Thymus (tissue), 11 donors: ENCODE results near the gene OPN1MW. TPM values are rescaled to one million over a fixed set of nuclear protein-coding genes. Genes with fewer than 3 reads are reported as not detected.
"Not testable (repeated sequence)": the region's sequence is repeated elsewhere in the genome, so short reads cannot be mapped to it uniquely, and the experiment has no call there.

Experiments
- DNase-seq, 9 donors: peaks; one replicate each; pipeline ENCODE4 v3.0.0-alpha.2; 2013; ENCODE audit warnings: low spot score in 9 of 9, low read depth in 6 of 9, missing footprints in 1 of 9
- H3K27ac ChIP-seq, 2 donors: one replicate each; pipeline ENCODE4 v1.5.1; 2013; ENCODE audit warnings: control low read depth in 1 of 2, low read depth in 1 of 2, low read length in 1 of 2, mild to moderate bottlenecking in 1 of 2, moderate library complexity in 1 of 2
- H3K27me3 ChIP-seq, 2 donors: one replicate each; pipeline ENCODE4 v1.5.1; 2013; ENCODE audit warnings: low read length in 1 of 2; ENCODE audit not compliant: control insufficient read depth in 2 of 2, insufficient read depth in 1 of 2
- H3K36me3 ChIP-seq, 2 donors: one replicate each; pipeline ENCODE4 v1.5.1; 2013; ENCODE audit warnings: low read length in 1 of 2, mild to moderate bottlenecking in 1 of 2, moderate library complexity in 1 of 2; ENCODE audit not compliant: control insufficient read depth in 2 of 2, insufficient read depth in 2 of 2
- H3K4me1 ChIP-seq, 2 donors: one replicate each; pipeline ENCODE4 v1.5.1; 2013; ENCODE audit warnings: low read length in 2 of 2; ENCODE audit not compliant: control insufficient read depth in 2 of 2, insufficient read depth in 2 of 2
- H3K4me3 ChIP-seq, 2 donors: one replicate each; pipeline ENCODE4 v1.5.1; 2013; ENCODE audit warnings: low read length in 2 of 2, control low read depth in 1 of 2, mild to moderate bottlenecking in 1 of 2
- H3K9me3 ChIP-seq, 2 donors: one replicate each; pipeline ENCODE4 v1.5.1; 2013; ENCODE audit warnings: low read length in 1 of 2, mild to moderate bottlenecking in 1 of 2; ENCODE audit not compliant: control insufficient read depth in 2 of 2, insufficient read depth in 1 of 2
- WGBS: extraction: QIAGEN DNeasy Blood & Tissue Kit; methylation state at CpG from one replicate; pipeline ENCODE4 v1.1.7; 2013; 5-methylcytosine and 5-hydroxymethylcytosine counted together
- polyA plus RNA-seq: library from polyadenylated mRNA; stranded (reverse); fragments of 200-250 nt; gene quantifications from one replicate; pipeline ENCODE4 v1.2.3, GENCODE V29; 2013
- total RNA-seq: library from RNA; stranded (reverse); fragments of 120-200 nt; gene quantifications from one replicate; pipeline ENCODE4 v1.2.4, GENCODE V29; 2013
- donor health status: healthy.

The OPN1MW gene
- total and polyA plus RNA-seq, 2 donors, result 0.02 TPM; not detected in 1

DNA sequence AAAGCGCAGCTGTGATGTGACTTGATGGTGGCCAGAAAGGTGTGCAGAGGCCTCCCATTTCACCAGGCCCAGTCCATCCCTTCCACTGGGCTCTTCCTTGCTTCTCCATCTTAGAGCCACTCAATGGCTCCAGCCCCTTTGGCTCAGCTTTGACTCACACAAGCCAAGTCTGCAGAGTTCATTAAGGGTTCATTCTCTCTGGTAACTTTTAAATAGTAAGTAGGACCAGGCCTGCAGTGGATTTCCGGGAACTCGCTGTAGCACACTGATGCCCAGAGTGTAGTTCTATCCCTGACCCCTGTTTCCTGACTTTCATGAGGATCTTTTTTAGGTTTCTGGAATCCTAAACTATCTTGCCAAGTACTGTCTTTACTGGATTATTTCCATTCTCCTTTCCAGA lies 49.0 kb downstream of the OPN1MW start:
- H3K4me1 ChIP-seq, H3K27me3 ChIP-seq, H3K4me3 ChIP-seq, H3K36me3 ChIP-seq, H3K27ac ChIP-seq, H3K9me3 ChIP-seq, DNase-seq: not testable (repeated sequence)
- WGBS, result no CpG with 5 or more reads among the region's 3 CpGs

DNA sequence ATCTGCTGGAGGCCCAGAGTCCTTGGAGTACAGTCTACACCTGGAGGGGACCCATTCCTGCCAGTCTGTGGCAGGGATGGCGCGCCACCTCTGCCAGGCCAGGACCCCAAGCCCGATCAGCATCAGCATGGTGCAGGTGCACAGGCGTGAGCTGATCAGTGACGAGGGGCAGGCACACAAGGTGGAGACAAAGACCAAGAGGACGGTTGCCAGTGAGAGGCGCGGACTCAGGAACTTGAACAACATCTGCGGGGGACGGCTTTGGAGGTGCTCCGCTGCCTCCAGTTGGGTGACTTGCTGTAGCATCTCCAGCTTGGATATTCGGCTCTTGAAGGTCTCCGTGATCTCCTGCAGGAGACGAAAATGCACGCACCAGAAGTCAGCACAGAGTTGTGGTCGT lies 51.2 kb downstream of the OPN1MW start:
- H3K36me3 ChIP-seq, H3K27me3 ChIP-seq, H3K4me1 ChIP-seq, H3K9me3 ChIP-seq, H3K4me3 ChIP-seq, DNase-seq, H3K27ac ChIP-seq: not testable (repeated sequence)
- no CpG with 5 or more reads among the region's 16 CpGs for WGBS

DNA sequence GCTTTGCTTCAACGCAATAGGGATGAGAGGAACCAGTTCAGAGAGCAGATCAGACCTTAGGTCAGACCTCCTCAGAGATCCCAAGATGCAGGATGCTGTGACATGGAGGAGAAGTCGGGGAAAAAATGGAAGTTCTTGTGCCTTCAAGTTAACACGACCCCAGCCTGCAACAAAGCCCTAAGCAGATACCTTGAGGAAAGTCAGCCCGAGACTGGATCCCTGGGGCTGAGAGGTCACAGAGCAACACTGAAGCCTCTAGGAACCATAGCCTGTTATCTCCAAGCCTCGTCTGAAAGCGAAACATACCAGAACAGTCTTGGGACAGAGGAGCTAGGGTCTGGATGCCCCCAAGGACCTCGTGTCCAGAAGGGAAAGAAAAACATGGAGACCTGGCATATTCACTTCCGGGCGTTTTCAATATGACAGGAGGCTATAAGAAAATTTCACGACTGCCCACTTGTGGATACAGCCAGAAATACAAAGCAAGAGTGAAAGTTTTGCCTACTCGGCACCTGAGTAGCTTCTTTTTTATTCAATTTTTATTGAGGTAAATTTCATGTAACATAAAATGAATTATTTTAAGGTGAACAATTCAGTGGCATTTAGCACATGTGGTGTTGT lies 56.7 kb downstream of the OPN1MW start:
- H3K4me1 ChIP-seq, DNase-seq, H3K27ac ChIP-seq, H3K36me3 ChIP-seq, H3K4me3 ChIP-seq, H3K27me3 ChIP-seq, H3K9me3 ChIP-seq: not testable (repeated sequence)
- WGBS, result 92% methylated on average over 9 of the region's 11 CpGs

DNA sequence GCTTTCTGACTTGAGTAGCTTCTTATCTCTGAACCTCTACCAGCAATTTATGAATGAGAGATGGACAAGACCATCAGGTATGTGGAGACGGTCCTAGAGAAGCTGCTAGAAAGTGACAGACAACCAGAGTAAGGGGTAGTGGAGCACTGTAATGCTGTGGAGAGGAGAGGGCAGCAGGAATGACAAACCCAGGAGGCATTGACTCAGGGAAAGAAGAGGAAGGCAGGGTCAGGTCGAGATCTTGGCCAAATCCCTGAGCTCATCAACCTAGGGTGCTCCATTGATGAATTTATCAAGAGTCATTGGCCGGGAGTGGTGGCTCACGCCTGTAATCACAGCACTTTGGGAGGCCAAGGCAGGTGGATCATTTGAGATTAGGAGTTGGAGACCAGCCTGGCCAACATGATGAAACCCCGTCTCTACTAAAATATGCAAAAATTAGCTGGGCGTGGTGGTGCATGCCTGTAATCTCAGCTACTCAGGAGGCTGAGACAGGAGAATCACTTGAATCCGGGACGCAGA lies 57.6 kb downstream of the OPN1MW start:
- DNase-seq, H3K36me3 ChIP-seq, H3K27me3 ChIP-seq, H3K27ac ChIP-seq, H3K9me3 ChIP-seq, H3K4me3 ChIP-seq, H3K4me1 ChIP-seq: not testable (repeated sequence)
- WGBS, result 91% methylated on average over 6 of the region's 8 CpGs

Other genes starting within 250 kb of the OPN1MW start
- gene NAA10, start 247.6 kb upstream of the OPN1MW start, total RNA-seq, result 41.3 TPM
- 94.7 TPM for gene NAA10, start 247.6 kb upstream of the OPN1MW start, polyA plus RNA-seq
- 9.3 TPM for gene RENBP, start 238.0 kb upstream of the OPN1MW start, total RNA-seq
- 18.3 TPM for gene RENBP, start 238.0 kb upstream of the OPN1MW start, polyA plus RNA-seq
- 12.7 TPM for gene HCFC1, start 210.8 kb upstream of the OPN1MW start, total RNA-seq
- 21.9 TPM for gene HCFC1, start 210.8 kb upstream of the OPN1MW start, polyA plus RNA-seq
- gene TMEM187, start 209.8 kb upstream of the OPN1MW start, total RNA-seq, result 5.9 TPM
- gene TMEM187, start 209.8 kb upstream of the OPN1MW start, polyA plus RNA-seq, result 6.9 TPM
- gene IRAK1, start 162.7 kb upstream of the OPN1MW start, total RNA-seq, result 33.9 TPM
- gene IRAK1, start 162.7 kb upstream of the OPN1MW start, polyA plus RNA-seq, result 44.0 TPM
- gene MECP2, start 84.9 kb upstream of the OPN1MW start, total RNA-seq, result 22.1 TPM
- 24.6 TPM for gene MECP2, start 84.9 kb upstream of the OPN1MW start, polyA plus RNA-seq
- not detected for gene OPN1LW, start 38.4 kb upstream of the OPN1MW start, total RNA-seq
- not detected for gene OPN1LW, start 38.4 kb upstream of the OPN1MW start, polyA plus RNA-seq
- not detected for gene OPN1MW2, start 37.2 kb downstream of the OPN1MW start, total RNA-seq
- gene OPN1MW2, start 37.2 kb downstream of the OPN1MW start, polyA plus RNA-seq, result not detected
- not detected for gene OPN1MW3, start 75.0 kb downstream of the OPN1MW start, total RNA-seq
- 0.02 TPM for gene OPN1MW3, start 75.0 kb downstream of the OPN1MW start, polyA plus RNA-seq
- not detected for gene TEX28, start 112.5 kb downstream of the OPN1MW start, total RNA-seq
- gene TEX28, start 112.5 kb downstream of the OPN1MW start, polyA plus RNA-seq, result 0.05 TPM
- 1.3 TPM for gene TKTL1, start 113.2 kb downstream of the OPN1MW start, total RNA-seq
- 0.43 TPM for gene TKTL1, start 113.2 kb downstream of the OPN1MW start, polyA plus RNA-seq
- 164 TPM for gene FLNA, start 192.0 kb downstream of the OPN1MW start, total RNA-seq
- gene FLNA, start 192.0 kb downstream of the OPN1MW start, polyA plus RNA-seq, result 412 TPM
- 8.2 TPM for gene EMD, start 196.7 kb downstream of the OPN1MW start, total RNA-seq
- gene EMD, start 196.7 kb downstream of the OPN1MW start, polyA plus RNA-seq, result 110 TPM
- gene RPL10, start 215.8 kb downstream of the OPN1MW start, total RNA-seq, result 5,085 TPM
- 5,714 TPM for gene RPL10, start 215.8 kb downstream of the OPN1MW start, polyA plus RNA-seq
- 10.1 TPM for gene DNASE1L1, start 226.7 kb downstream of the OPN1MW start, total RNA-seq
- 23.0 TPM for gene DNASE1L1, start 226.7 kb downstream of the OPN1MW start, polyA plus RNA-seq
- 21.0 TPM for gene TAFAZZIN, start 228.9 kb downstream of the OPN1MW start, total RNA-seq
- gene TAFAZZIN, start 228.9 kb downstream of the OPN1MW start, polyA plus RNA-seq, result 111 TPM
- gene ATP6AP1, start 246.1 kb downstream of the OPN1MW start, total RNA-seq, result 26.6 TPM
- 53.7 TPM for gene ATP6AP1, start 246.1 kb downstream of the OPN1MW start, polyA plus RNA-seq